Measurements from ENCODE around the gene LRP2BP.
"Not testable (repeated sequence)": the region's sequence is repeated elsewhere in the genome, so short reads cannot be mapped to it uniquely, and the experiment has no call there.

Gene LRP2BP

DNA sequence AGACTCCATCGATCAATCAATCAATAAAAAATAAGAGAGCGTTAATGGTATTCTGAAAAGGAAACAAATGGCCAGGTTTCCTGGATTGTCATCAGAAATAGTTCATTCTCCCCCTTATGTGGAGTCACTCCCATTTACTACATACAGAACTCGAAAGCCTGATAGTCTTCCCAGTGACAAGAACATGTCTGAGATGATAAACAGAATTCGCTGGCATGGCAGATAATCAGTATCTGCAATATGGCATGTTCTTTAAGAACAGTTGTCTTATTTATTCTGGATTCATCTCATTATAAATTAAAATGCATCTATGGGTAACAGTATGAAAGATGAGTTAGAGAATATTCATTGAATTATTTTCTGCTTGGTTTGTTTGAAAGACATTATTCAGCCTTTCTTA, 61.4 kb downstream of the LRP2BP start:
- TF ChIP-seq, protein P1, sequence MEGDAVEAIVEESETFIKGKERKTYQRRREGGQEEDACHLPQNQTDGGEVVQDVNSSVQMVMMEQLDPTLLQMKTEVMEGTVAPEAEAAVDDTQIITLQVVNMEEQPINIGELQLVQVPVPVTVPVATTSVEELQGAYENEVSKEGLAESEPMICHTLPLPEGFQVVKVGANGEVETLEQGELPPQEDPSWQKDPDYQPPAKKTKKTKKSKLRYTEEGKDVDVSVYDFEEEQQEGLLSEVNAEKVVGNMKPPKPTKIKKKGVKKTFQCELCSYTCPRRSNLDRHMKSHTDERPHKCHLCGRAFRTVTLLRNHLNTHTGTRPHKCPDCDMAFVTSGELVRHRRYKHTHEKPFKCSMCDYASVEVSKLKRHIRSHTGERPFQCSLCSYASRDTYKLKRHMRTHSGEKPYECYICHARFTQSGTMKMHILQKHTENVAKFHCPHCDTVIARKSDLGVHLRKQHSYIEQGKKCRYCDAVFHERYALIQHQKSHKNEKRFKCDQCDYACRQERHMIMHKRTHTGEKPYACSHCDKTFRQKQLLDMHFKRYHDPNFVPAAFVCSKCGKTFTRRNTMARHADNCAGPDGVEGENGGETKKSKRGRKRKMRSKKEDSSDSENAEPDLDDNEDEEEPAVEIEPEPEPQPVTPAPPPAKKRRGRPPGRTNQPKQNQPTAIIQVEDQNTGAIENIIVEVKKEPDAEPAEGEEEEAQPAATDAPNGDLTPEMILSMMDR (conservative IDR thresholded peaks at IDR 0.05), result no peak
- H3K27ac ChIP-seq, result no peak overlapping the region

DNA sequence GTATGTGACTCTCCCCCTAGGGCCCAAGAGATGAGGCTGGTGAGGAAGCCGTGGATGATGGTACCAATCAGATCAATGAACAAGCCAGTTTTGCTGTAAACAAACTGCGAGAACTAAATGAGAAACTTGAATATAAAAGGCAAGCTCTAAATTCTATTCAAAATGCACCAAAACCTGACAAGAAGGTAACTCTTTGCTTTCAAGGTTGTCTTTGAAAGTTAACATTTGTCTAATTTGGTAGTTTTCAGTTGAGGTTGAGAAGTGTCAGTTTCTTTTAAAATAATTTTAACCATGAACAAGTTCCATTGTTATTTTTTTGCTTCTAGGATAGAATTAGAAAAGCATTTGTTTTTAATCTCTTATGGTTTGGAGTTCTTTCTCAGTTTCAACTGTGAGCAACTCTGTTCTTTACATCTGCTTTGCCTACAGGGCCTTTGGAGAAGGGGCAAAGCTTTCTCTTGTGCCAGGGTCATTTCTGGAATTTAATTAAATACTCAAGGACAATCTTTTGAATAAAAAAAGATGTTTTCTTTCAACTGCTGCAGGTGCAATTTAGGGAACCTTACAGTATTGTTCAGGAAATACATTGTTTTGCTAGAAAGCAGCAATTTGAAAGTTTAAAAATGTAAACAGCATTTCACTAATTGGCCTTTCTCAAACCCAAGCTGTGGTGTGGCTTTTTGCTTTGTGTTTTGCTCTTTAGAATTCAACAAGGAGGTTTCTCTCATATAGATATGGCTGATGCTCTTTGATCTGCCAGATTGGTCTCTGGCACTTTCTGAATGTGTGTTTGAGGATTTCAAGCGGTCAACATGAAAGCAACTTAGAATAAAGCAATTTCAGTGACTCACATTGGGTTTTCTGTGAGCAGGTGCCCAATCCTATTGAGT, 62.9 kb downstream of the LRP2BP start:
- TF ChIP-seq, protein P1 (conservative IDR thresholded peaks at IDR 0.05), result no peak
- no peak overlapping the region for H3K27ac ChIP-seq

GRCh38 chr4:185329879-185330510, 65.7 kb downstream of the LRP2BP start:
- H3K27ac ChIP-seq, result not testable (repeated sequence)

DNA sequence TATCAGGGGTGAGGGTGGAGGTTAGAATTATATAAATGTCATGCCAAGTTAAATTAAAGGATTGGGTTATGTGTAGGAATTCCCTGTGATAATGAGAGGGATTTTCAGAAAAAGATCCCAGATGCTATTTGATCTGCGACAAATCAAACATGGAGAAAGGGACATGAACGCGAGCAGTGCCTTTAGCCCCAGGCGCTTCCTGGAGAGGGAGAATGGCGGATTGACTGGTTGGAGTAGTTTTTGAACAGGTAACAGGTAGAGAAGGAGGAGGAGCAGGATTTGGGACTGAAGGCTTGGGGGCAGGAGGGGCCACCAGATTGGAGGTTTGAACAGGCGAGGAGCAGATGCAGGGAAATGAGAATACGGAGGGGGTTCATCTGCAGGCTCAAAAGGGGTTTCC, 67.1 kb downstream of the LRP2BP start:
- H3K27ac ChIP-seq, result no peak overlapping the region
- TF ChIP-seq, protein P1 (conservative IDR thresholded peaks at IDR 0.05), result no peak

DNA sequence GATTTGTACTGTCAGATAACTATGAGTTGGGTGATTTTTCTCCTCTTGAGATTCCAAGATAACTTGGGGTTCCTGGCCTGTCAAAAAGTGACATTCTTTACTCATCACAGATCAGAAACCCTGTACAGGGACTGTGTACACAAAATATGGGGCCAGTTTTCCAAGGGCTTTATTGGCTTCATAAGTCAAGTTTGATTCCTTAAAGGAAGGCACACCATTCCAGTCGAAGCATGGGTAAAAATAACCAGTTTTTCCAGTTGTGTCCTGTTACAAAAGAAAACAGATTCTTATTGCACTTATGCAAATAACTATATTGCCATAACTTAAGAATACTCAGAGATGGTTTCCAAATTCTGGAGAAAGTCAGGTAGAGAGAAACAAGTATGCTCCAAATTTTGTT, 70.0 kb downstream of the LRP2BP start:
- peak overlapping the region; percentile 82 for H3K27ac ChIP-seq

DNA sequence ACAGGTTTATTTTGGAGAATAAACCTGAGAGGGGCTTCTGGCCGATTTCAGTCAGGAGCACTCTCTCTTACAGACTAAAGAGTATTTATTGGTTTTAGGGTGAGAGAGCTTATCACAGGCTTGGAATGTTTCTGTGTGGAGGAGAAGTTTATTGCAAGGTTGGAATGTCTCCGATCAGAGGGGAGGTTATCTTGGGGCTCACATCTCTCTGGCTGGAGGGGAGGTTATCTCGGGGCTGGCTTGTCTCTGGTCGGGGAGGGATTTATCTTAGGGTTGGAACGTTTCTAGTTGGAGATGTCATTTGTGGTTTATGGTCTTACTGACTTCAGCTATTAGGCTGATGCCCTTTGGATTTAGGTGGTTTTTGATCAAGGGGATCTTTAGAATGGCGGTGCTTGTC, 71.4 kb downstream of the LRP2BP start:
- peak overlapping the region; percentile 82 for H3K27ac ChIP-seq

DNA sequence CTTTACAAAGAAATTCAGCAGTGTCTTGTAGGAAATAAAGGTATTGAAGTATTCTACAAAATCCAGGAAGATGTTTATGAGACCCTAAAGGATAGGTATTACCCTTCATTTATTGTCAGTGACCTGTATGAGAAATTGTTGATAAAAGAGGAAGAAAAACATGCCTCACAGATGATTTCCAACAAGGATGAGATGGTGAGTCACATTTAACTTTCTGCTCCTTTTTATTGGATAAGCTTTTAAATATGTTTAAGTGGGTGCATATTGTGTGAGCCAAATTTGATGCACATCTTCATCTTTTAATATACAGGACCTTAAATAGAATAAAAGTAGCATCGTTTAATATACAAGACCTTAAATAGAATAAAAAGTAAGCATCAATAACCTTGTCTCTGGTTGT, 72.1 kb downstream of the LRP2BP start:
- TF ChIP-seq, protein P1 (conservative IDR thresholded peaks at IDR 0.05), result no peak
- 0 out of 2 replicates have a peak overlapping the region, but pooled peaks have one; percentile 82 for H3K27ac ChIP-seq

DNA sequence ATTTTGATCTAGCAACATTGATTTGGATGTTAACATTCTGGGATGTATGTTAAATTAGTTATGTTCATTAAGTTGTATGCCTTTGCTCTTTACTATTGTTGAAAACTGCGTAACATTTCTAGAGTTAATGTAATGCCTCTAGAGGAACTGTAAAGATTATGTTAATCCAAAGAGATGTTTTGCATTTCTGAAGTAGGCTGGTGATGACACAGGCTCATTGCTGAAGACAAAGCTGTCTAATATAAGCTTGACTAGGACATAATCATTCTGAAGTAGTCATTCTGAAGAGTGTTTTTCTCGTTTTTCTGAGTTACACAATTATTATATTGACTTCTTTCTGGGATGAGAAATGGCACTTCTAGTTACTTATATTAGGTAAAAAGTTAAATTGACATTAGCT, 72.9 kb downstream of the LRP2BP start:
- no peak overlapping the region for H3K27ac ChIP-seq
- TF ChIP-seq, protein P1 (conservative IDR thresholded peaks at IDR 0.05), result no peak

DNA sequence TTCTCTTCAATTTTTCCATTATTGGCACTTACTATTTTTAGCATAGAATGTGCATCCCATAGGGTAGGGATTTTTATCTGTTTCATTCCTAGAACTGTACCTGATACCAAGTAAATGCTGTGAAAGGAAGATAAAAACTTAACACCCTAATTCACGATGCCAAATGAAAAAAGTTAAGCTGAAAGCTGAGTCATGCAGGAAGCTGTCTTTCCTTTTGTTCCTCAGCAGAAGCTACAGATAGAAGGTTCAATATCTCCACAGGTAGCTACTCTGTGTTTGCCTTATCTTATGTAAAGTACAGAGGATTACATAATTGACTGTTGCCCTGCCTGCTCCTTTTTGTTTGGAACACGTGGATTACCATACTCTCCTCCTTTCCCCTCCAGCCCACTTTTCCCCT, 77.0 kb downstream of the LRP2BP start:
- TF ChIP-seq, protein P1 (conservative IDR thresholded peaks at IDR 0.05), result no peak
- peak overlapping the region; percentile 78 for H3K27ac ChIP-seq
